Measurements from ENCODE around the gene CGRRF1.

Gene CGRRF1

DNA sequence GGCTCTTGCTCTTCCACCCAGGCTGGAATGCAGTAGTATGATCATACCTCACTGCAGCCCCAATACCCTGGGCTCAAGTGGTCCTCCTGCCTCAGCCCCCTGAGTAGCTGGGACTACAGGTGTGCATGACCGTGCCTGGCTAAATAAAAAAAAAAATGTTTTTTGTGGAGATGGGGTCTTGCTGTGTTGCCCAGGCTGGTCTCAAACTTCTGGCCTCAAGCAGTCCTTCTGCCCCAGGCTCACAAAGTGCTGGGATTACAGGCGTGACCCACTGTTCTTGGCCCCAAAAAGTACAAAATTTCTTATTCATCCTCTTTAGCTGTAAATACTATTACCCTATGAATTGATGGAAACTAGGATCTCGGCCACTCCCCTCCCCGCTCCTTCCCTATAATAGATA is 14.7 kb downstream of the CGRRF1 start:
- peaks cover 2% of the 10 kb centered on the region for H3K4me1 ChIP-seq (ENCODE audit: control insufficient read depth, insufficient read depth, low read length)
- ChIA-PET POLR2A (no interaction called here), CTCF (interaction anchor here (1.0 kb wide), 1 partner anchor 167 kb away, joined by 3 read pairs; no protein-coding TSS in a partner anchor)
- peaks cover 24 to 30% of the 10 kb centered on the region in 2 experiments for H3K36me3 ChIP-seq (ENCODE audit: control insufficient read depth in 2 of 2, insufficient read depth in 1 of 2, low read length in 2 of 2)
- no peaks in the 10 kb centered on the region for H3K9me3 ChIP-seq (ENCODE audit: control insufficient read depth, insufficient read depth, low read depth, low read length)
- no peak overlapping the region for H3K27ac ChIP-seq (ENCODE audit: extremely low read depth, low read depth, low read length)
- 0 out of 2 replicates have a peak, but pooled peaks have one; percentile 32 for TF ChIP-seq ZNF121 (tag by site-specific recombination; IDR thresholded peaks at IDR 0.05)
- TF ChIP-seq, protein P1, sequence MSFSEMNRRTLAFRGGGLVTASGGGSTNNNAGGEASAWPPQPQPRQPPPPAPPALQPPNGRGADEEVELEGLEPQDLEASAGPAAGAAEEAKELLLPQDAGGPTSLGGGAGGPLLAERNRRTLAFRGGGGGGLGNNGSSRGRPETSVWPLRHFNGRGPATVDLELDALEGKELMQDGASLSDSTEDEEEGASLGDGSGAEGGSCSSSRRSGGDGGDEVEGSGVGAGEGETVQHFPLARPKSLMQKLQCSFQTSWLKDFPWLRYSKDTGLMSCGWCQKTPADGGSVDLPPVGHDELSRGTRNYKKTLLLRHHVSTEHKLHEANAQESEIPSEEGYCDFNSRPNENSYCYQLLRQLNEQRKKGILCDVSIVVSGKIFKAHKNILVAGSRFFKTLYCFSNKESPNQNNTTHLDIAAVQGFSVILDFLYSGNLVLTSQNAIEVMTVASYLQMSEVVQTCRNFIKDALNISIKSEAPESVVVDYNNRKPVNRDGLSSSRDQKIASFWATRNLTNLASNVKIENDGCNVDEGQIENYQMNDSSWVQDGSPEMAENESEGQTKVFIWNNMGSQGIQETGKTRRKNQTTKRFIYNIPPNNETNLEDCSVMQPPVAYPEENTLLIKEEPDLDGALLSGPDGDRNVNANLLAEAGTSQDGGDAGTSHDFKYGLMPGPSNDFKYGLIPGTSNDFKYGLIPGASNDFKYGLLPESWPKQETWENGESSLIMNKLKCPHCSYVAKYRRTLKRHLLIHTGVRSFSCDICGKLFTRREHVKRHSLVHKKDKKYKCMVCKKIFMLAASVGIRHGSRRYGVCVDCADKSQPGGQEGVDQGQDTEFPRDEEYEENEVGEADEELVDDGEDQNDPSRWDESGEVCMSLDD (tag by site-specific recombination; IDR thresholded peaks at IDR 0.05) = no peak
- no peak overlapping the region for H3K4me3 ChIP-seq (ENCODE audit: low read depth, low read length)

DNA sequence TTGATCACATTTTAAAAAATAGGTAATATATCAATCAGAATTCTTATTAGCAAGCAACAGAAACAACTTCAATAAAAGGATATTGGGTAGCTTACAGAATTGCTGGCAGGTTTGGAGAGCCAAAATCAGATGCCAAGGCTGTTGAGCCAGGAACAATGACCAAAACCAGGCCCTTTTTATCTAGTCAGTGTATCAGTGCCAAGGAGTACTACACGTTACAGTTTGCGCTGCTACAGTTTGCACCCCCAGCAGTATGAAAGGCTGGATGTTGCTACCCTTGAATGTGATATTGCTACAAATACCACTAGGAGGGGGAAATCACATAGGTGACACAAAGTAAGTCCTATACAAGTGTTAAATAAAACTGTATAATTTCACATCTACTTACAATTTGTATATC is 19.3 kb downstream of the CGRRF1 start:
- H3K4me1 ChIP-seq (ENCODE audit: control insufficient read depth, insufficient read depth, low read length) = peaks cover 4% of the 10 kb centered on the region; the same call in 1 of the 2 replicates
- ChIA-PET POLR2A (interaction anchor here (0.9 kb wide), 1 partner anchor 37 kb away, joined by 3 read pairs; no protein-coding TSS in a partner anchor), CTCF (interaction anchor here (0.6 to 1.0 kb wide), 2 partner anchors 40 to 245 kb away, joined by 3 read pairs; partner anchors contain the start of gene GMFB)
- H3K9me3 ChIP-seq (ENCODE audit: control insufficient read depth, insufficient read depth, low read depth, low read length) = no peaks in the 10 kb centered on the region
- H3K36me3 ChIP-seq (ENCODE audit: control insufficient read depth in 2 of 2, insufficient read depth in 1 of 2, low read length in 2 of 2) = peaks cover 8 to 16% of the 10 kb centered on the region in 2 experiments
- TF ChIP-seq KLF10 (tag by site-specific recombination; IDR thresholded peaks at IDR 0.05) (no peak), ZNF549 (tag by site-specific recombination; IDR thresholded peaks at IDR 0.05) (no peak), ZNF792 (tag by site-specific recombination; IDR thresholded peaks at IDR 0.05) (no peak), IKZF3 (tag by site-specific recombination; IDR thresholded peaks at IDR 0.05) (no peak), ZNF426 (tag by site-specific recombination; IDR thresholded peaks at IDR 0.05) (no peak)
- H3K4me3 ChIP-seq (ENCODE audit: low read depth, low read length) = no peak overlapping the region
- no peak overlapping the region for H3K27ac ChIP-seq (ENCODE audit: extremely low read depth, low read depth, low read length)

DNA sequence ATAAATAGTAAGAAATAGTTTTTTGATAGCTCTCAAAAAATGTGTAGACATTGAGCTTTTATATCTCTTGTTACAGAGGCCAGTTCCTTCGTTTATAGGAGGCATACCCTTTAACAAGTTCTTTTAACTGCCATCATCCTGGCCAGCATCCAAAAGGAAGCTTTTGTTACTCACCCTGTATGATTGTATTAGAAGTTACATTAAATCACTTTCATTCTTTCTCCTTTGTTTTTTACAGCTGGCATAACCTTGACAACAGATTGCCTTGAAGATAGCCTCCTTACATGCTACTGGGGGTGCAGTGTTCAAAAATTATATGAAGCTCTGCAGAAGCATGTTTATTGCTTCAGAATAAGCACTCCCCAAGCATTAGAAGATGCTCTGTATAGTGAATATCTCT is 20.1 kb downstream of the CGRRF1 start:
- Histone ChIP-seq H3K27ac (ENCODE audit: extremely low read depth, low read depth, low read length) (no peak overlapping the region), H3K9me3 (ENCODE audit: control insufficient read depth, insufficient read depth, low read depth, low read length) (no peaks in the 10 kb centered on the region), H3K4me3 (ENCODE audit: low read depth, low read length) (no peak overlapping the region), H3K4me1 (ENCODE audit: control insufficient read depth, insufficient read depth, low read length) (peaks cover 4% of the 10 kb centered on the region; the same call in 1 of the 2 replicates), H3K36me3 (ENCODE audit: control insufficient read depth in 2 of 2, insufficient read depth in 1 of 2, low read length in 2 of 2) (peaks cover 5 to 12% of the 10 kb centered on the region in 2 experiments)
- ChIA-PET CTCF (interaction anchor here (0.9 to 1.0 kb wide), 2 partner anchors 20 to 41 kb away, joined by 3 read pairs; partner anchors contain the start of genes CGRRF1 and GMFB), POLR2A (interaction anchor here (0.5 to 0.9 kb wide), 2 partner anchors 36 to 177 kb away, joined by 3 to 5 read pairs; no protein-coding TSS in a partner anchor)
- TF ChIP-seq OSR2 (tag by site-specific recombination; IDR thresholded peaks at IDR 0.05) (0 out of 2 replicates have a peak, but pooled peaks have one; percentile 17), MEIS1 (CRISPR knock-in tag; IDR thresholded peaks at IDR 0.05; ENCODE audit: borderline replicate concordance) (no peak), ZNF837 (tag by site-specific recombination; IDR thresholded peaks at IDR 0.05) (no peak), ZNF785 (tag by site-specific recombination; IDR thresholded peaks at IDR 0.05) (no peak)

DNA sequence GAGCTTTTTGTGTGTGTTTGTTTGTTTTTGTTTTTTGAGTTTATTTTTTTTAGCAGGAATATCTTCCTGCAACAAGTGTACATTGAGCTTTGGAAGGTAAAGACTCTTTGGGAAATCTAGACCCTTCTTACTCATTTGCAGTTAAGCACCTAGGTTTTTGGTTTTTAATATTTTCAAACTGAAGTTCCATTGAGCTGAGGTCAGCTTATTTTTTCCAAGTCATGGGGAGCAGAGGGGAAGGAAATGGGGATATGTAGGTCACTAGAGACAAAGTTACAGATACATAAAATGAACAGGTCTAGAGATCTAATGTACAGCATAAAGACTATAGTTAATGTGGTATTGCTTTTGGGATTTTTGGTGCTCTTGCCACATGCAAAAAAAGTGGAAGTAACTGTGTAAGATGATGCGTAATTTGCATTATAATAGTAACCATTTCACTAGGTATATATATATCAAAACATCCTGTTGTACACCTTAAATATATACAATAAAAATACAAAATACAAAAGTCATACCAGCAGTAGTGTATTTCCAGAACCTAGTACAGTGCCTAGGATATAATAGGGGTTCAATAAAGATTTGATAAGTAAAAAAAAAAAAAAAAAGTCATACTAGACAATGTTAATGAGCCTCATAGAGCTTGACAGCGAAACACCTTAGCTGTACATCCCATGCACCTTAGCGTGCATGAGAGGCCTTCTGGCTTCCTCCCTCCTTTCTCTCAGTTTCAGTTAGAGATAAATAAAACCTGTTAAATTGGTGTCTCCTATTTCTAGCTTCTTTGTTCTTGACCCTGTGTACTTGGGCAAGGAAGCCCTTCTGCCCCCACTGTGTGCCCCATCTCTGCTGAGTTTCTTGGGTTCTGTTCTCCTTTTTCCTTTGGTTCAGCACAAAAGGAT is 22.7 kb downstream of the CGRRF1 start:
- POLR2A ChIA-PET = interaction anchor here (0.9 kb wide), 1 partner anchor 23 kb away, joined by 3 read pairs; the partner anchor contains the start of gene CGRRF1

More for the DNA sequence above, 22.7 kb downstream of the CGRRF1 start:
- CTCF ChIA-PET = interaction anchor here (0.7 kb wide), 1 partner anchor 32 kb away, joined by 3 read pairs; no protein-coding TSS in a partner anchor
- Histone ChIP-seq H3K4me3 (ENCODE audit: low read depth, low read length) (no peak overlapping the region), H3K36me3 (ENCODE audit: control insufficient read depth in 2 of 2, insufficient read depth in 1 of 2, low read length in 2 of 2) (peaks cover 0 to 4% of the 10 kb centered on the region in 2 experiments; a peak in 2 of 3 replicates), H3K9me3 (ENCODE audit: control insufficient read depth, insufficient read depth, low read depth, low read length) (no peaks in the 10 kb centered on the region), H3K27ac (ENCODE audit: extremely low read depth, low read depth, low read length) (no peak overlapping the region), H3K4me1 (ENCODE audit: control insufficient read depth, insufficient read depth, low read length) (peaks cover 4% of the 10 kb centered on the region; the same call in 1 of the 2 replicates)
- no peak for TF ChIP-seq ZNF776 (tag by site-specific recombination; IDR thresholded peaks at IDR 0.05; ENCODE audit: borderline replicate concordance)
- TF ChIP-seq SCRT2 (tag by site-specific recombination; IDR thresholded peaks at IDR 0.05) = 0 out of 2 replicates have a peak, but pooled peaks have one; percentile 18
